PC-3 (cell line): ENCODE data around the gene KRTAP5-10. TPM values are rescaled to one million over a fixed set of nuclear protein-coding genes. Genes with fewer than 3 reads are reported as not detected.

Source experiments
- ATAC-seq: fragments of 200-7000 bp; cut with Tn5 transposase; 2 replicates; pipeline ENCODE4 v1.9.1; 2020; ENCODE audit warnings: mild to moderate bottlenecking, moderate library complexity
- BruUV-seq: library from RNA; stranded (reverse); fragments of 400-500 nt; replicated peaks from 2 replicates; lab custom pipeline; 2021; lab: Mats Ljungman, UMichigan
- CTCF ChIA-PET: fragments of 300-600 bp; sonication (Branson Sonifier 250); formaldehyde crosslinking; loops from one replicate; lab custom pipeline; 2022; ENCODE audit warnings: antibody characterized with exemption; lab: Charles Lee
- POLR2A ChIA-PET: fragments of 300-600 bp; sonication (Branson Sonifier 250); formaldehyde crosslinking; loops from one replicate; lab custom pipeline; 2022; ENCODE audit warnings: antibody characterized with exemption; ENCODE audit not compliant: unreplicated experiment; lab: Charles Lee
- DNase-seq: peaks from one replicate; pipeline ENCODE4 v3.0.0-alpha.2; 2015
- H2AFZ ChIP-seq: fragments of 300-600 bp; sonication (generic); 2 replicates; pipeline ENCODE4 v1.6.0; 2016; ENCODE audit warnings: antibody characterized with exemption, low read length
- H3F3A ChIP-seq: fragments of 300-600 bp; sonication (generic); one replicate; pipeline ENCODE4 v1.6.0; 2017; ENCODE audit warnings: antibody characterized with exemption, low read length, control low read depth, mild to moderate bottlenecking; ENCODE audit not compliant: unreplicated experiment
- H3K27ac ChIP-seq: fragments of 300-600 bp; sonication (generic); 2 replicates; pipeline ENCODE4 v1.5.1; 2016; ENCODE audit warnings: mild to moderate bottlenecking, low read length
- H3K27me3 ChIP-seq: fragments of 300-600 bp; sonication (generic); 2 replicates; pipeline ENCODE4 v1.6.1; 2016; ENCODE audit warnings: low read length, mixed read lengths
- H3K36me3 ChIP-seq: fragments of 300-600 bp; sonication (generic); 2 replicates; pipeline ENCODE4 v1.6.1; 2016; ENCODE audit warnings: low read depth, mixed run types, low read length, mixed read lengths
- H3K4me1 ChIP-seq: fragments of 300-600 bp; sonication (generic); 2 replicates; pipeline ENCODE4 v1.5.1; 2016; ENCODE audit warnings: low read length; ENCODE audit not compliant: insufficient read depth
- H3K4me2 ChIP-seq: fragments of 300-600 bp; sonication (generic); 2 replicates; pipeline ENCODE4 v1.6.0; 2016; ENCODE audit warnings: low read length
- H3K4me3 ChIP-seq: fragments of 300-600 bp; sonication (generic); 2 replicates; pipeline ENCODE4 v1.5.1; 2016; ENCODE audit warnings: mild to moderate bottlenecking, low read length, mixed read lengths
- H3K79me2 ChIP-seq: fragments of 300-600 bp; sonication (generic); 2 replicates; pipeline ENCODE4 v1.6.1; 2017; ENCODE audit warnings: low read length, mixed read lengths
- H3K9ac ChIP-seq: fragments of 300-600 bp; sonication (generic); 2 replicates; pipeline ENCODE4 v1.6.0; 2016; ENCODE audit warnings: mild to moderate bottlenecking, low read length
- H3K9me2 ChIP-seq: fragments of 300-600 bp; sonication (generic); replicated peaks from 2 replicates; pipeline ENCODE4 v1.6.1; 2016; ENCODE audit warnings: mixed run types, low read length, mixed read lengths
- H3K9me3 ChIP-seq: fragments of 300-600 bp; sonication (generic); 2 replicates; pipeline ENCODE4 v1.6.1; 2016; ENCODE audit warnings: low read length, mixed read lengths
- H4K20me1 ChIP-seq: fragments of 300-600 bp; sonication (generic); 2 replicates; pipeline ENCODE4 v1.6.1; 2016; ENCODE audit warnings: low read length, mixed read lengths
- CTCF ChIP-seq: fragments of 300-600 bp; sonication (generic); conservative IDR thresholded peaks from 2 replicates; pipeline ENCODE4 v1.5.1; 2017; ENCODE audit warnings: antibody characterized with exemption, low read depth, mild to moderate bottlenecking, low read length
- EZH2 ChIP-seq: fragments of 300-600 bp; sonication (generic); IDR thresholded peaks from one replicate; pipeline ENCODE4 v1.6.1; 2017; ENCODE audit warnings: antibody characterized with exemption, mild to moderate bottlenecking, low read length; ENCODE audit not compliant: unreplicated experiment
- EZH2phosphoT487 ChIP-seq: fragments of 300-600 bp; sonication (generic); IDR thresholded peaks from 2 replicates; pipeline ENCODE4 v1.6.1; 2018; ENCODE audit warnings: mild to moderate bottlenecking, antibody characterized with exemption, low read length, borderline replicate concordance
- intact Hi-C: fragments of 100-400 bp; cut with micrococcal nuclease; formaldehyde crosslinking; loops from 2 replicates; pipeline ENCODE4 v1.9.0; 2023
- total RNA-seq: library from RNA; depleted of rRNA; stranded (reverse); fragments of >200 nt; gene quantifications from 2 replicates; pipeline ENCODE4 v1.2.3, GENCODE V29; 2014

The KRTAP5-10 gene
- total RNA-seq, 1 experiment from 2014 or later, result not detected

- no peak overlapping the region for H3K4me2 ChIP-seq
- H2AFZ ChIP-seq, result no peak overlapping the region
- peaks cover 36% of the 10 kb centered on the region; the same call in 1 of the 2 replicates for H3K27me3 ChIP-seq
- POLR2A ChIA-PET, result no interaction called here
- H3K9ac ChIP-seq, result no peak overlapping the region
- intact Hi-C loops, result no loop called here
- no TSS peak for BruUV-seq
- no peaks in the 10 kb centered on the region for H3K36me3 ChIP-seq
- H3F3A ChIP-seq, result no peaks in the 10 kb centered on the region
- H3K4me1 ChIP-seq, result no peaks in the 10 kb centered on the region
- TF ChIP-seq EZH2phosphoT487 (no peak), CTCF (no peak), EZH2 (no peak)
- no peak for ATAC-seq
- no peak overlapping the region for H3K4me3 ChIP-seq
- H3K27ac ChIP-seq, result no peak overlapping the region
- no peaks in the 10 kb centered on the region for H3K79me2 ChIP-seq
- DNase-seq, result no peak
- no peaks in the 10 kb centered on the region for H4K20me1 ChIP-seq
- CTCF ChIA-PET, result no interaction called here
- no peaks in the 10 kb centered on the region for H3K9me2 ChIP-seq
- H3K9me3 ChIP-seq, result no peaks in the 10 kb centered on the region
Measured at GRCh38 chr11:71551711-71552110, 13.7 kb upstream of the KRTAP5-10 start.

- Histone ChIP-seq H3K27me3 (peaks cover 4% of the 10 kb centered on the region; the same call in 1 of the 2 replicates), H3K4me2 (no peak overlapping the region), H3K79me2 (no peaks in the 10 kb centered on the region), H3K27ac (no peak overlapping the region), H3K9me2 (no peaks in the 10 kb centered on the region), H2AFZ (no peak overlapping the region), H3F3A (no peaks in the 10 kb centered on the region), H3K4me3 (no peak overlapping the region), H3K9ac (no peak overlapping the region), H3K36me3 (no peaks in the 10 kb centered on the region), H3K4me1 (no peaks in the 10 kb centered on the region), H3K9me3 (no peaks in the 10 kb centered on the region), H4K20me1 (no peaks in the 10 kb centered on the region)
- intact Hi-C loops, result no loop called here
- DNase-seq (no peak), ATAC-seq (no peak)
- no peak for TF ChIP-seq EZH2
- TF ChIP-seq CTCF, result no peak
- no peak for TF ChIP-seq EZH2phosphoT487
- BruUV-seq, result no TSS peak
- POLR2A ChIA-PET, result no interaction called here
- CTCF ChIA-PET, result no interaction called here
Measured at GRCh38 chr11:71554996-71555395, 10.4 kb upstream of the KRTAP5-10 start.

GRCh38 chr11:71555508-71555907, 9.9 kb upstream of the KRTAP5-10 start:
- Histone ChIP-seq H3K9me2 (no peaks in the 10 kb centered on the region), H3K36me3 (no peaks in the 10 kb centered on the region), H3K4me3 (no peak overlapping the region), H3K9ac (no peak overlapping the region), H3K27me3 (no peaks in the 10 kb centered on the region; the same call in 1 of the 2 replicates), H3K4me1 (no peaks in the 10 kb centered on the region), H2AFZ (no peak overlapping the region), H3F3A (no peaks in the 10 kb centered on the region), H3K9me3 (no peaks in the 10 kb centered on the region), H3K27ac (no peak overlapping the region), H3K79me2 (no peaks in the 10 kb centered on the region), H4K20me1 (no peaks in the 10 kb centered on the region), H3K4me2 (no peak overlapping the region)
- no peak for DNase-seq
- ChIA-PET POLR2A (no interaction called here), CTCF (no interaction called here)
- intact Hi-C loops, result no loop called here
- BruUV-seq, result no TSS peak
- no peak for TF ChIP-seq EZH2
- no peak for TF ChIP-seq EZH2phosphoT487
- no peak for TF ChIP-seq CTCF
- no peak for ATAC-seq
